Thyroid gland (tissue), 4 donors: ENCODE data around the gene CCDC9.

Source experiments
- POLR2A ChIP-seq, 2 donors: fragments of 450-650 bp; IDR thresholded peaks; one replicate each; pipeline ENCODE4 v1.6.1; 2017; ENCODE audit warnings: antibody characterized with exemption in 2 of 2, mild to moderate bottlenecking in 2 of 2, moderate library complexity in 1 of 2
- TF ChIP-seq, protein P1 (sequence below), 6 experiments: fragments of 200-600 bp in 3 of 6; fragments of 450-650 bp in 3 of 6; sonication (generic) in 3 of 6; IDR thresholded peaks; one replicate each; pipeline ENCODE4 v1.5.1; 2016 to 2019; ENCODE audit warnings: antibody characterized with exemption in 6 of 6, mild to moderate bottlenecking in 2 of 6, inconsistent platforms in 1 of 6, moderate library complexity in 1 of 6

DNA sequence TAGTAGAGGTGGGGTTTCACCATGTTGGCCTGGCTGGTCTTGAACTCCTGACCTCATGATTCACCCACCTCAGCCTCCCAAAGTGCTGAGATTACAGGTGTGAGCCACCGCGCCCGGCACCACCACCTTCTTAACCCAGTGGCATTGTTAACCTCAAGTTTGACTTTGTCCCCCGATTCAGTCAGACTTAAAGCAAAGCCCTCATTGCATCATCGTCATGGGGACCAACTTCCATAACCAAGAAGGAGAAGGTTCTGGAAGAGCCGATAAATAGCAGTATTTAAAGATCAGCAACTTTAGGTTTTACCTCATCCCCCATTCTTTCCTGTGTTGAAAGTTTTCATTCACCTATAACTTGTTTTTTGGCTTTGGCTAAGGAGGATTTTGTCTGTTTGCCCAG is 11.7 kb downstream of the CCDC9 start:
- TF ChIP-seq POLR2A (IDR thresholded peaks at IDR 0.05) = no peak
- TF ChIP-seq, protein P1, sequence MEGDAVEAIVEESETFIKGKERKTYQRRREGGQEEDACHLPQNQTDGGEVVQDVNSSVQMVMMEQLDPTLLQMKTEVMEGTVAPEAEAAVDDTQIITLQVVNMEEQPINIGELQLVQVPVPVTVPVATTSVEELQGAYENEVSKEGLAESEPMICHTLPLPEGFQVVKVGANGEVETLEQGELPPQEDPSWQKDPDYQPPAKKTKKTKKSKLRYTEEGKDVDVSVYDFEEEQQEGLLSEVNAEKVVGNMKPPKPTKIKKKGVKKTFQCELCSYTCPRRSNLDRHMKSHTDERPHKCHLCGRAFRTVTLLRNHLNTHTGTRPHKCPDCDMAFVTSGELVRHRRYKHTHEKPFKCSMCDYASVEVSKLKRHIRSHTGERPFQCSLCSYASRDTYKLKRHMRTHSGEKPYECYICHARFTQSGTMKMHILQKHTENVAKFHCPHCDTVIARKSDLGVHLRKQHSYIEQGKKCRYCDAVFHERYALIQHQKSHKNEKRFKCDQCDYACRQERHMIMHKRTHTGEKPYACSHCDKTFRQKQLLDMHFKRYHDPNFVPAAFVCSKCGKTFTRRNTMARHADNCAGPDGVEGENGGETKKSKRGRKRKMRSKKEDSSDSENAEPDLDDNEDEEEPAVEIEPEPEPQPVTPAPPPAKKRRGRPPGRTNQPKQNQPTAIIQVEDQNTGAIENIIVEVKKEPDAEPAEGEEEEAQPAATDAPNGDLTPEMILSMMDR (IDR thresholded peaks at IDR 0.05) = no peak
